Stimulated activated CD8-positive, alpha-beta memory T cell treated with anti-CD3 and anti-CD28 coated beads, Interleukin-15, amount 100 ng/mL, for 24 hours (primary cell): ENCODE measurements around the gene CA9.

Source experiments
- DNase-seq: peaks from one replicate; pipeline ENCODE4 v3.0.0-alpha.2; 2020; ENCODE audit warnings: low read depth

Gene CA9

DNA sequence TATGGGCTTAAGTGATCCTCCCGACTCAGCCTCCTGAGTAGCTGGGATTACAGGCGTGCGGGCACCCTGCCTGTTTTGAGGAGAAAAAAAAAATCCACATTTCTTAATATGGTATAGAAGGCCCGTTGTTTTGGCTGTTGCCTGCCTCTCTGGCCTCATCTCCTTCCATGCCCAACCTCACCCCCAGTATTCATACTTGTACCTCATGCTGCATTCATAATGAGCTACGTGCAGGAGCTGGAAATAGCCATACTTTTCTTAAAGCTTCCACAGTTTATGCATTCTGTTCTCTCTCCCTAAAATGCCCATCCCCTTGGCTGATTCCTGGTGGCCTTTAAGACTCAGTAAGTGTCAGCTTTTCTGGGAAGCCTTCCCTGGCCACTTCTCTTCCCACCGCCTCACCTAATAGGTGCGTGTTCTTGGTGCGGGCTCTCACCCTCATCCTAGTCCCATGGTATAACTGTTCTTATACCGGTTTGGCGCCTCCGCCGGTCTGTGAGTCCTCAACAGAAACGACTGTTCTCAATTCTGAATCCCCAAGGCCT lies 18.1 kb downstream of the CA9 start:
- DNase-seq, result no peak

DNA sequence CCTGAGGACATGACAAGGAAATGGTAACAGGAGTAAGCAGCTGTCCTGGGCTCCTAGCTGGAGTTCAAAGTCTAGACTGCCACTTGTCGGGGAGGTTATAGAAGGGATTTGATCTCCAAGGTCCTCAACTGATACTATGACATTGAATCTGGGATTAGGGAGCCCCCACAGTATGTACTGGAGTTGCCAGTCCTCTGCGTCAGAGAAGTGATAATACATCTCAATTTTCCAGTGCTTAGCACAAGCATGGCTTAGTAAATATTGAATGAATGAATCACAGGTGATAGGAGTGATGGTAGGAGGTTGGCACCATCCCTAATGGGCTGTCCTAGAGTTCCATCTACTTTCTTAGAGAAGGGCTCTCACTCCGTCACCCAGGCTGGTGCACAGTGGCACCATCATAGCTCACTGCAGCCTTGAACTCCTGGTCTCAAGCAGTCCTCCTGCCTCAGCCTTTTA lies 22.2 kb downstream of the CA9 start:
- no peak for DNase-seq

DNA sequence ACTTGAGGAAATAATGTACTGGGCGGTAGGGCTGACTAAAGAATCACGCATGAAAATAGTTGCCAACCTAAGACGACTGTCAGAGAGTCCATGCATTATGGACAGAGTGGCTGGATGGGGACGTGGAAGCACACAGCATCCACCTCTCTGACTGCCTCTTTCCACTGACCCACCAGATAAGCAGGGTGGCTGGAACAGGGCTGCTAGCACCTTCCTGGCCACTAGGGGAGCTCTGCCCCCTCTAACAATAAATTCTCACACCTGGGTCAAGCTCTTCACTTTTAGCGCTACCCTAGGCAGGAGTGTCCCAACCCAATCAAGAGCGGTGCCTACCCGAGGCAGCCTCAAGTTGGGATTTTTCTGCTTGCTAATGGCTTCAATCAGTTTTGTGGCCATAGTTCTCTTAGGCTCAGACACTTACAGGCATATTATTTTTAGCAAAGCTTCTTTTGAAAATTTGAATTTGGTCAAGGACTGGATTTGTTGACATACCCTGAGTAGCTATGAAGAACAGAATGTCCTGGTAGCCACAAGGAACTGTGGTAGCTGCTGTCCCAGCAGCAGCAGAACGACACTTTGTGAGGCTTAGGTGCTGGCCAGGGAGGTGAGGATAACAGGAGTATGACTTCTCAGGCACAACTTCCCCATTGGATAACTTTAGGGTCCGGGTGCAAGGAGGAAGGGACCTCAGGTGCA lies 22.9 kb downstream of the CA9 start:
- no peak for DNase-seq

DNA sequence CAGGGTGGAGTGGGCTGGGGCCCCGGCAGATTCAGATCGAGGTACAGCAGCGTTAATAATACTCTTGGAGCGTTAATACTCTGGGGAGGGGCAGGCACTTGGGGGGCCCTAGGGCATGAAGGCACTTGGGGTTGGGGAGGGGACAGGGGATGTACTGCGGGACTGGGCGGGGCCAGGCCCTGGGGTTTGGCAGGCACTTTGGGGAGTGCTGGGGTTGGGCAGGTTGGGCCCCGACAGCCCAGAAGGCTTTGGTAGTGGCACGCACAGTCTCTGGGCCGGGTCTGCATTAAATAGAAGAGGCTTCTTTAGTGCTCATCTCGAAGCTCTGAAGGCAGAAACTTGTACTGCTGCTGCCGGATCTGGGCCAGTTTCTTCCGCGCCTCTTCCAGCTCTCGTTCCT lies 23.8 kb downstream of the CA9 start:
- DNase-seq, result no peak

DNA sequence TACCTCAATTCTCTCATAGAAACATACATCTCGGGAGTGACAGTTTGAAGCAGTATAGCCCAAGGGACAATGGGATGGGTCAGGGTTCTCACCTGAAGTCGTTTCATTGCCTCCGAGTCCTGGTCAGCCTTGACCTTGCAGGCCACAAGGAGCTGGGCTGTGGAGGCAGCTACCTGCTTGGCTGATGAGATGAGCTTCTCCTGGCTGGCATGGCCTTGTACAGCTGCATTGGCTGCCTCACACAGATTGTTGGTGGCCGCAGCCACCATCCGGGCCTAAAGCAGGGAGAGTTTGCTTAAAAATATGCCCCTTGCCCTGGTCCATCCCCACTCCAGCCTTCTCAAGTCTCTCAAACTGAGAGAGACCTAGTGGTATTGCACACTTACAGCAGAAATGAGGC lies 24.5 kb downstream of the CA9 start:
- no peak for DNase-seq

DNA sequence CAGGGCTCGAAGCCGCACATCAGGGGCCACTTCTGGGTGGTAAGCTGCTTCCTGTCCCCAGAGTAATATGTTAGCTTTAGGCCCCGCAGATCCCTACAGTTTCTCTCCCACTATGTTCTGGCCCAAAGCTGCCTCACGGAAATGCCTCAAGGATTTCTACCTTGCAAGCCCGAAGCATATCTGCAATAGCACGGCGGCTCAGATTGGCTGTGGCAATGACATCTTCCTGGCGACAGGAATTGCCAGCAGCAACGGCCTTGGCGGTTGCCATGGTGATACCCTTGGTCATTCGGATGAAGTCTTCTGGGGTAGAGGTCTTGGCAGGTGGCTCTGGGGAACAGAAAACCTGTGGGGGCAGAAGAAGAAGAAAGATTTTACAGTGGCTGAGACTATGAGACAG lies 26.3 kb downstream of the CA9 start:
- DNase-seq, result no peak

DNA sequence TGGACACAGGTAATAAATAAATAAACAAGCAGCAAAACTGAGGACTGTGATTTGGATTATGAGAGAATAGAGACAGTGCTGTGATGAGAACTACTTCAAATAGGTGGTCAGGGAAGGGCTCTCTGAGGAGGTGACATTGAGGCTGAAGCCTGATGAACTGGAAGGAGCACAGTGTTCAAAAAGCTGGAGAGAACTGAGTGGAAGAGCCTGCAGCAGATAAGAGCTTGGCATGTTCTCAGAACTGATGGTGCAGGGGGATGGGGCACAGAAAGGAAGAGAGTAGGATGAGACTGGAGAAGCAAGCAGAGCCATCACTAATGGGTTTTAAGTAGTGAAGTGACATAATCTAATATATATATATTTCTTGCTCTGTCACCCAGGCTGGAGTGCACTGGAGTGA lies 27.2 kb downstream of the CA9 start:
- DNase-seq, result no peak

DNA sequence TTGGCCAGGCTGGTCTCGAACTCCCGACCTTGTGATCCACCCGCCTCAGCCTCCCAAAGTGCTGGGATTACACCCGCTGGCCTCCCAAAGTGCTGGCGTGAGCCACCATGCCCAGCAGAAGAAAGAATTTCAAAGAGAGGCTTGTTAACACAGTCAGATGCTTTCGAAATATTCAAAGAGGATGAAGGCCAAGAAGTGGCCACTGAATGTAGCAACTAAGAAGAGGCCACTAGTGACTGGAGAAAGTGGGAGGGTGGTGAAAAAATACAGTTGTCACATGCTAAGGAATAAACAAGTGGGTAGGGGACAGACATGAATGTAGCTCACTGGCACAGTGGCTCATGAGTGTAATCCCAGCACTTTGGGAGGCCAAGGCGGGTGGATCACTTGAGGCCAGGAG lies 29.0 kb downstream of the CA9 start:
- DNase-seq, result no peak

DNA sequence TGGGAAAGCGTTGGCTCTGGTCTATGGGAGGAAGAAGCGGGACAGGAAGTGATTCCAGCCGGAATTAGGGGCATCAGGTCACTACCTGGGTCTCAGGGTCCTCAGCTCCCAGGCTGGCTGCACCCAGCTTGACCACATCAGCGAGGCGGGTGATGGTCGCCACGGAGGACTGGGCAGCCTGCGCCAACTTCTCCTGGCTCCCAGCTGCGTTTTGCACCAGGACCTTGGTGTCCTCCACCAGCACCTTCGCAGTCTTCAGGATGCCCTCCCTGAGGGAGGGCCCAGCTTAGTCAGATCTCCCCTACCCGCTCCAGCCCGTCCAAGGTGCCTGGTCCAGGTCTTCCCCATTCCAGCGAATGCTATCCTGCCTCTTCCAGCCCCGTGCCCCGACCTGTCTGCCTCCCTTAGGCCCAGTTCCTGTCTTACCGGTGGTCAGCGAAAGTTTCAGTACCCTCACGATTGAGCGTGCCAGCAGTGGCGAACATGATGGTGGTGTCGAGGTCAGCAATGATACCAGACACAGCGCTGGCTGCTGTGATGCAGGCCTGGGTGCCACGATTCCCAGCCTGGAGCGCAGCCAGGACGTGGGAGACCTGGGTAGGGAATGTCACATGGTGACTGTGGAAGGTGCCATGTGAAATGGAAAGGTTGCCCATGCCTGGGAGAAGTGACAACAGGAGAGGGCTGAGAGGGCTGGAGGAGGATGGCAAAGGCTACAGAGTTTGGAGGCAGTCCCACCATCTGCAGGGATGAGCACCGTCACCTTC lies 30.4 kb downstream of the CA9 start:
- no peak for DNase-seq

DNA sequence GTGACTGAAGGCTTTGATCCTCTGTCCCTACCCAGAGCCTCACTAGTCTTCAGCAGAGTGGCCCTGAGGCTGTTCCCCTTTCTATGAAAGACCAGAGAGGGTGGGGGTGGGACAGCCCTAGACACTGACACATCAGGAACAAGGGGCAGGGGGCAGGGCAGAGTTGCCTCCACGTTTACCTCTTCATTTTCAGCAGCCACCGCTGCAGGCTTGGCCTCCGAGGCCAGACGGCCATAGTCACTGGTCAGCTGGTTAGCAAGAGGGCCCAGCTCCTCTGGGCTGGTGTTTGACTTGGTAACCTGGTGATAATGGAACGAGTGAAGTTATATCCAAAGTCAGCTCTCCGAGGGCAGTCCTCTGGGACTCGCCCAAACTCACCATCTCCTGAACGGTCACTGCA lies 31.6 kb downstream of the CA9 start:
- no peak for DNase-seq

DNA sequence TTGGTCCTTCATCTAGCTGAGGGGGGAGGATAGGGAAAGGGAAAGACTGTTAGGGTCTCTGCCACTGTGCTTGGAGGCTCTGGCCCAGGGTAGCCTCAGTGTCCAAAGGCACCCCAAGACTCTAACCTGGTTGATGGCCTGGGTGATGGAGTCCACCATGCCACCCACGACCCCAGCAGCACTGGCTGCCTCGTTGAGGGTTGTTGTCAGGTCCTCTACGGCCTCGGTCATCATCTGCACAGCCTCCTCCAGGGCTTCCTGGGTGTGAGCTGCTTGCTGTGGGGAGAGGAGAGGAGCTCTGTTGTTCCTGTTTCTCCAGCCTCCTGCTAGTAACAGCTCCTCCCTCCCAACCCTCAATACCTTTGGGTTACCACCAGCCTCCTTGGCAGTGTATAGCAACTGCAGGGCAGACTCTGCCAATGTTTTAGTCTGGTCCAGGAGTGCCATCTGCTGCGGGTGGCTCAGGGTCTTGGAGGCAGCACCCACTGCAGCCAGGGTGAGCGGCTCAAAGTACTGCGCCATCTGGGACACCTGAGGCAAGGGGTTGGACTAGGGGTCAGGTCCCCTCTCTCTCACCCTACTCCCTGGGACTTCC lies 32.2 kb downstream of the CA9 start:
- no peak for DNase-seq

DNA sequence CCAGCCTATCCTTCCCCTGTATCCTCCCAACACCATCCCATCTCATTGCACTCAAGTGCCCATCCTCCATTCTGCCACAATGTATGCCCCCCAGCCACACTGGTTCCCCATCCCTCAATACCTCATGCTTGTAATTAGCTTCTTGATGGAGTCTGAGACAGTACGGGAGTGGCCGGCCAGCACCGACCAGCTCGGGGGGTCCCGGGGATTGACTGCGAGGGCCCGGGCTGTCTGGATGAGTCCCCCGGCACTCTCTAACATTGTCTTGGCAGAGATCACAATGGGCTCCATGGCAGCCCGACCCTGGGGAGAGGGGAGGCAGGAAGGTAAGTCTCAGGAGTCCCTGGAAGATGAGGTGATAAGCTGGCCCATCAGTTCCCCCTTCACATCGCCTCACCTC lies 33.2 kb downstream of the CA9 start:
- no peak for DNase-seq

DNA sequence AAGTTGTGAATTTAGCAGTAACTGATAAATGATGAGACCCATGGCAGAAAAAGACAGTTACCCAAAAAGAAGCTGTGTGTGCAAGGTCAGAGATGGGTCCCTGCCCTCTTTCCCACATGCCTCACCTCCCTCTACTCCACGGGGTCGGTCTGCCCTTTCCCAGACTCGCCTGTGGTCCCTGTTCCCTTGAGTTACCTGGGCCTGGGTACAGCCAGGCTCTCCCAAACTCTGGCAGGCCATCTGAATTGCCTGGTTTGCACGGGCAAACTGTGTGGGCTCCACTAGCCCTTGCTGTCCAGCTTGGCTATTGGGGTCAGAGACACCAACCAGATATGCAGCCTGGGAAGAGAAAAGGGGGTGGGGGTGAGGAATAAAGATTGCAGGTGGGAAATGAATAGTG lies 34.4 kb downstream of the CA9 start:
- DNase-seq, result no peak

DNA sequence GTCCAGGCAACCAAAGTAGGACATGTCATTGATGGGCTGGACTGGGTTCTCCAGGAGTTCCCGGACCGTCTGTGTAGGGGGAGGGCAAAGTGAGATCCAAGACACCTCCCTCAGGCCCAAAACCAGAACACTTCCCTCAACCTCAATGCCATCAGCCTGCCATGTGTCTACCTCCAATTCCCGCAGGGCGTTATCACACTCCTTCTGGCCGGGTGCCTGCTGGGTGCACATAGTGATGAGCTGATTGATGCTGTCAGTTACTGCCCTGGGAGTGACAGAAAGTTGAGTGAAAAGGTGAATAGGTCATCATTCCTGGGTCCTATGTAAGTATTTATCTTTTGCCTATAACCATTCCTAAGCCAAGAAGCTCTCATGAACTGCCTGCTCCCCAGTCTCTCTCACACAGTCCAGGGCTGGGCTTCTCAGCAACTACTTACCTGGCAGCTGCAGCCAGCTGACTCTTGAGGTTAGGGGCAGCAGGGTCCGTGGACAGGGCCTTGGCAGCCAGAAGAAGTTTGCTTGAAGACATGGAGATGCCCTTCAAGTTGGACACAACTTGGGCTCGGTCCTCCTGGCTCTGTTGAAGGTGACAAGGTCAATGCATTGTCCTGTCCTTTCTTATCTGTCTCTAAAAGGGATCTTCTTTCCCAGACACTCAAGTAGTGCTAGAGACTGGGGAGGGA lies 37.2 kb downstream of the CA9 start:
- DNase-seq, result no peak

DNA sequence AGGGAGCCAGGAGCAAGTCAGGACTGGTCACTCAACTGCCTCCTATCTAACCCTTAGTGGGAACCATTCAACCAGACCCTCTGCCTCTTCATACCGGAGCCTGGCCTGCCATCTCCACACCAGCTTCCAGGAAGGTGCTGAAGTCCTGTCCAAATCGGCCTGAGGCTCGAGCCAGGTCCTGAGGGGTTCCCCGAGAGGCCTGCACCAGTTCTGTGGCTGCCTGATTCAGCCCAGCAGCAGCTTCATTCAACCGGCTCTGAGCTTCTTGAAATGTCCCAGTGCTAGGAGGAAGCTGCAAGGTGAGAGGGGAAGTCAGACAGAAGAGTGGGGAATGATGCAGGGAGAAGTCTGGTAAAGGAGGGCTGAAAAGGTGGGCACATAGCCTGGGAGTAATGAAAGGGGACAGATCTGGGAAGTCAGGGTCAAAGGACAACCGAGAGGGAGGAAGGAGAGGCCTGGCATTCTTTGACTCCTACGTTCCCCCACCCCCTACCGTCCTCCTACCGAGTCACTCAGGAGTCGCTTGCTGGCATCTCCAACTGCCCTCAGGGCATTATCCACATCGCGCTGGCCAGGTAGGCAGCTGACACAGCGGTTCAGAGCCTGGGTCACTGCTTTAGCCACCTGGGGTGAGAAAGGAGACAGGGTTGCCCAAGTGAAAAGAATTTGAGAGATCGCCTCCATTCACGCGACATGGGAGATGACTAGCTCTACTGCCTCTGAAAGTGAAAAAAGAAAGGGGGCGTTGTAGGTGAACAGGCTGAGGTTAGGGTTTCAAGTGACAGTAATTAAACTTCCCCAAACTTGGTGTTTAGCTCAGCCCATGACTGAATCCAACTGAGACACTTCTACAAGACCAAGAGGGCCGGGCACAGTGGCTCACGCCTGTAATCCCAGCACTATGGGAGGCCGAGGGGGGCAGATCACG lies 38.0 kb downstream of the CA9 start:
- no peak for DNase-seq

DNA sequence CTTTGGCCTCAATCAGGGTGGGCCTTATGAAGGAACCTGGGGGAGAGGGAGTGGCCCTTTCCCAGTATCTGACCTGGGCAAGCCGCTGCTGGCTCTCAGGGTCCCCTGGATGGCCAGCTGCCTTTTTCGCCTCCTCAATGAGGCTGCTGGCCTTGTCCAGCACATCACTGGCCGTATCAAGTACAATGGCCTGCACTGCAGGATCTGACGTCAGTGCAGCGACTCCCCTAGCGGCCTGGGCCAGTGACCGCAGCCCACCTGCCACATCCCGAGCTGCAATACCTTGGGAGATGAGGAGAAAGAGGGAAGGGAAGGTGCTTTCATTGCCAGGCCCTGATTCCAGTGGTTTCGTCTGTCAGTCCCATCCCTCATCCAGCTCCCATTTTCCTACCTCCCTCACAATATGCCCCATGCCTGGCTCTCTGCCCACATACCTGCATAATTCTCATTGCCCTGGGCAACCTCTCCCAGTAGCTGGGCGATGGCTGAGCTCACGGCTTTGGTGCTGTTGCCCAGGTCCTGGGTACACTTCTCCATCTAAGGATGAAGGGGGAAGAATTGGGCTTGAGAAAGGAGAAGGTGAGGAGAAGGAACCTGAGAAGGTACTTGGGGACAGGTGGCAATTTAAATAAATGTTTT lies 39.2 kb downstream of the CA9 start:
- no peak for DNase-seq

DNA sequence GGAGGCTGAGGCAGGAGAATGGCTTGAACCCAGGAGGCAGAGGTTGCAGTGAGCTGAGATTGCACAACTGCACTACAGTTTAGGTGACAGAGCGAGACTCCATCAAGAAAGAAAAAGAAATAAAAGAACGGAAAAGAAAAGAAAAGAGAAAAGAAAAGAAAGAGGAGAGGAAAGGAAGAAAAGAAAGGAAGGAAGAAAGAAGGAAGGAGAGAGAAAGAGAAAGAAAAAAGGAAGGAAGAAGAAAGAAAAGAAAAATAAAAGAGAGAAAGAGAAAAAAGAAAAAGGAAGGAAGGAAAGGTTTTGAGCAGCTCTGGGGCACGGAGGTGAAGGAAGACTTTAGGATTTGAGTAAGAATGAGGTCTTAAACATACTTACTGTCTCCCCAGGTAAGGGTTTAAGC lies 39.9 kb downstream of the CA9 start:
- DNase-seq, result no peak

DNA sequence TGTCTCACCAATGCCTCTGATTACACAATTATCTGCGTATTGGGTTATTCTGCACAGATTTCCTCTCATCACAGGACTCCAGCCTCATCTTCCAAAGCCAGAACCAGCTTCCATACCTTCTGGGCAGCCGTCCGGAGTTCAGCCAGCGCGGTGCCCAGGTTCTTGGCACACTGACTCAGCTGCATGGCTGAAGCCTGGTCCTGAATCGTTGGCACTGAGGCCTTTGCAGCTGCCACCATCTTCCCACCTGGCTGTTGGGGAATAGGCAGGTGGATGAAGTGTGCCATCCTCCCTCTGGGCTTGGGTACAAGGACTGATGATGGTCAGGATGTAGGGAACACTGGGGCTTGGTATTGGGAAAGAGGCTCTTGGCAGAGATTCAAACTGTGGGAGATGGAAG lies 40.4 kb downstream of the CA9 start:
- no peak for DNase-seq

DNA sequence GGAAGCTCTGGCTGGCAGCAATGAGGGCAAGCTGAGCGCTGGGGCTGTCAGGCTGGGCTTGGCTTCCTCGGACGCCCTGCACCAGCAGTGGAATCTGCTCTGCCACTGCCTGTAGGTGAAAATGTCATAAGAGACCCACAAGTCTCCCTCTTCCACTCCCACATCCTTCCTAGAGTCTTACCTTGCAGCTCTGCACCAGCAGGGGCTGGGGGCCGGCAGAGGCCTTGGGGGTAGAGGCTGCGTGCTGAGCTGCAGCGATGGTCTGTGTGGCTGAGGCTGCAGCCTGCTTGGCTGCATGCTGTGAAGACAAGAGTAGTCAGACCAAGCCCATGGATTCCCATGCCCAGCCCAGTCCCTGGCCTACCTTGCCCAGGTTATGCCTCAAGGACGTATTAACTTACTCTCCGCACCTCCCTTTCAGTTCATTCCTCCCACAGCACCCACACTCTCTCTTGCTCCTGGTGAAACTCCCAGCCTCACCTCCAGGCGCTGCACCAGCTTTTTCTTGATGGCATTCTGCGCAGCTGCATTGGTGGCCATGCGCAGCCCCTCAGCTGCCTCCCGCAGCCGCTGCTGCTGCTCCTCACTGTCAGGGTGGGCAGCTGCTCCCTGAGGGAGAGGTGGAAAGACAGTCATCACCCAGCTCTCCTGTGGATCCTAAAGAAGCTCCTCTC lies 41.0 kb downstream of the CA9 start:
- no peak for DNase-seq

DNA sequence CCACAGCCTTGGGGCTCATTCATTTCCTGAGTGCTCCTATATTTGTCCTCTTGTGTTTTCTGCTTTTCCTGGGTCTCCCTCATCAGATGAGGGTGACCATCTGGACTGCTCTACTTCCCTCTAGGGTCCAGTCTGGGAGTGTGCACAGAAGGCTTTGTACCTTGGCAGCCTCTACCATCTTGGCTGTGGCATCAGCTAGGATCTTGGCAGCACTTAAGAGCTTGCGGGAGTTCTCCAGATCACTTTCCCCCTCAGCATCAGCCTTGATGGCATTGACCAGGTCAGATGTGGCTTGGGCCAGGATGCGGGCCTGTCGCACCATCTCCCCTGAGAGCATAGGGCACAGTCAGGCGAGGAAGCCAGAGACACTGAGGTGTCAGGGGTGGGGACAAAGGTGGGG lies 42.5 kb downstream of the CA9 start:
- DNase-seq, result no peak
